ENCODE results near the gene PDE4D.

PDE4D gene

GRCh38 chr5:59267033-59267432 is 626.5 kb downstream of the PDE4D start:
- DNase-seq = no peak

DNA sequence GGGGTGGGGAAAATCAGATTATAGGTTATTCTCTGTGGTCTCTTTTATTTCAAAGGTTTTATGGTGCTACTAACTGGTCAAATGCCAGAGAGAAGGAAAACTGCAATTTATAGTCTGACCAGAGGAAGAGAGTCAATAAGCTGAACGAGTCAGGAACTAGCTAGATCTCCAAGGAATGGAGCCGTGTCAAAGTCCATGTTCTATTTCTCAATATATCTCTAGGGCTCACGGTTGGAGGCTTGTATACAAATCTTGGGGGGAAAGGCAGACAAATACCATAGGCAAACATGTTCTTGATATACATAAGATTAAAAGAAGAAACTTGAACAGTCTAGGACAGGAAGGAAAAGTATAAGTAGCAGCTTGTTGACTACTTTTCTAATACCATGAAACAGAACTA is 627.1 kb downstream of the PDE4D start:
- no peak for DNase-seq

DNA sequence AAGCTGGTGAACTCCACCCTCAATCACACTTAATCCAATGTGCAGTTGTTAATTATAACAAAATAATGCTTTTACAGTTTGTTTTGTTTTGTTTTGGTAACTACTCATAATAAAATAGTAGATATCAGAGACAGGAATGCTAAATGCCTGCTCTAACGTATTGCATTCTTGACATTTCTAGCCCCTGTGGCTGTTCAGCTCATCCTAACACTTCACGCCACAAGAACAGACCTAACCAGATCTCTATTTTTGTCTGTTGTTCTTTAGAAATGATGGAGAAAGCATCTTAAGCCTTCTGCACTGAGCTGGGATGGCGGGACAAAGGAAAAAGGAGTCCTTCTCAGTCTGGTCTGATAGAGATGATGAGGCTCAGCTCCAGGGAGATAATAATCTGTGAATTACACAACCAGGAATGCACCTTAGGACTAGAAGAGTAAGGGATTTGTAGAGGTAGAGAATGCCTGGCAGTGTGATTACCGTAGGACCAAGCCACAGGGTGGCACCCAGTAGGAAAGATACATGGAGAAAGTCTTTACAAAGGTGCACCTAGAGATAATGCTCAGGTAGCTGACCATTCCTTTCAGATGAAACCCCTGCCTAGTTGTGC is 628.8 kb downstream of the PDE4D start:
- DNase-seq = no peak

- no peak for DNase-seq
Measured at GRCh38 chr5:59264013-59264412, 629.5 kb downstream of the PDE4D start.

- no peak for DNase-seq
Measured at GRCh38 chr5:59261969-59262368, 631.6 kb downstream of the PDE4D start.

- no peak for DNase-seq
Measured at GRCh38 chr5:59260973-59261372, 632.6 kb downstream of the PDE4D start.

DNA sequence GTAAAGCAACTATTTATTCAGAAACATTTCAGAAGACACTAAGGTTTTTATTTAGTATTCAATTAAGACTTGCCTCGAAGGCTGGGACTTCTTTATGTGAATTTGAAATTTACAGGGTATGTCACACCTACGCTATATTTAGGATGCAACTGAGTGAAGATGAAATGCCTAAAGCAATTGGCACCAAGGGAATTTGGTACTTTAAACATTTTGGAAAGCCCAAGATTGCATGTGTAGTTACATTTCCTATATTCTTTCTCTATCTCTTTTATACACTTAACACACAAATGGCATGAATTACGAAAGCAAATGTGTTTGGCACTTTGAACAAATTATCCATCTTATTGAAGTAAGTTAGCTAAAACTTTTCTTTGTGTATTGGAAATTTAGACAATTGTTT is 633.3 kb downstream of the PDE4D start:
- no peak for DNase-seq

DNA sequence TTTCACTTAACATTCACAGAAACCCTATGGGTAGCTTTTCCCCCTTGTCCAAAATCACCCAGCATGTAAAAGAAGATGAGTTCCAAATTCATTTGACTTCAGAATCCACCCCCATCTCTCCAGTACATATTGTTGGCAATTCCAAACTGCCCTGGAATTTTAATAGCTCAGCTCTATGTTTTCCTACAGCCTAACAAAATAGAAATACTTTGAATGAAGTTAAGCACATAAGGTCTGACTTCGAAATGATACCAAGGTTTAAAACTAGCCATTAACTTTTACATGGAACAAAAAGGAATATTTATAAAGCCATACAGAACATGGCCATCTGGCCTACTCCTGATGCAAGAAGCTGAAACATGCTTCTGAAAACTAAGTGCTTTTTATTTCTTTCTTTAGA is 634.3 kb downstream of the PDE4D start:
- no peak for DNase-seq

- DNase-seq = no peak
Measured at GRCh38 chr5:59257488-59258400, 635.8 kb downstream of the PDE4D start.

- DNase-seq = no peak
Measured at GRCh38 chr5:59256331-59256730, 637.2 kb downstream of the PDE4D start.

- no peak for DNase-seq
Measured at GRCh38 chr5:59254055-59254687, 639.4 kb downstream of the PDE4D start.

DNA sequence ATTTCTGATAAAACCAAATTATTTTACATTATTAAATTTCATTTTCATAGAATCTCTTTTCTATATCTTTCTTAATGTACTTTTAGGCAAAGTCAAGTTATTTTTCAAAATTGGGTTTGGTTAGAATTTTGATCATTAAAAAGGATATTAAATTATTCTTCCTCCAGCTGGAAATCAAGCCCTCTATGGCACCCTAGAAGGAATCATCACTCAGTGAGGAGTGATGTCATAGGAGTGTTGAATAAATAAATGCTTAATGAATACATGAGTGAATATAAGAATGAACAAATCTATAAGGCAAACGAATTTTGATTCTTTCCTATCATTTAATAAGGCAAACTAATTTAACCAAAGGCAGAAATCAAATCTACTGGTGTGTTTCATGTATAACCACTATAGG is 639.9 kb downstream of the PDE4D start:
- DNase-seq = no peak

- DNase-seq = no peak
Measured at GRCh38 chr5:59251627-59252026, 641.9 kb downstream of the PDE4D start.

GRCh38 chr5:59249726-59250125 is 643.8 kb downstream of the PDE4D start:
- no peak for DNase-seq

GRCh38 chr5:59249160-59249559 is 644.4 kb downstream of the PDE4D start:
- DNase-seq = no peak

- DNase-seq = no peak
Measured at GRCh38 chr5:59246882-59247281, 646.6 kb downstream of the PDE4D start.

GRCh38 chr5:59246145-59246869 is 647.2 kb downstream of the PDE4D start:
- no peak for DNase-seq

GRCh38 chr5:59245198-59245597 is 648.3 kb downstream of the PDE4D start:
- no peak for DNase-seq

- no peak for DNase-seq
Measured at GRCh38 chr5:59241552-59241951, 652.0 kb downstream of the PDE4D start.

GRCh38 chr5:59241119-59241518 is 652.4 kb downstream of the PDE4D start:
- DNase-seq = no peak

DNA sequence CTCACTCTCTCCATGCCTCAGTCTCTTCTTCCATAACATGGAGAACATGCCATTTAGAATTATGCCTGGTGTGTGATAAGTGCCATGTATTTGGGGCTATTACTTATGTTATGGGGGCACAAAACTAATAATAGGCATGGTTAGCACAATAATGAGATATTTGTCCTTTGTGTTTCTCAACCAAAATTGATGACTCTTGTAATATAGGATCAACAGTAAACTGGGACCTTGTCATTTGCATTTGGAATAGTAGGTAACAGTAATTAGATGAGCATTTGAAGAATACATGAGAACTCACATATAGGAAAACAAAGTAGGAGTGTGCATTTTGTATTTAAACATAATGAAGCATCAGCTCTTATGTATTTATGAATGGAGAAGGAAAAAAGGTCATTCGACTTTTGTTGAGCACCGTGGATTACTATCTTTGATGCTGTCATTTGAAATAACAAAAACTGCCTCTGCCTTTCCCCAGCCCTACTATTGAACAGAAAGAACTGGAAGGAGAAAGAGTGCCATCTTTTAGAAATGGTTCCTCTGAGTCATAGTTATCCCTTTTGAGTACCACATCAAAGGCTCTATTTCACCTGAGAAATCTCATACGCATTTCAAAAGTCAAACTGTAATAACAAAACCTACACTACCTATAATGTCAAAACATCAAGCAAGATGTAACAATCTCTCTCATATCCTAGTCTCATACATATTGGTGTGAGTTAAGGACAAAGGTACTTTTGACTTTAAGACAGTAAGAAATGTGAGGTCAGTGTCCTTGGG is 655.2 kb downstream of the PDE4D start:
- DNase-seq = no peak

- no peak for DNase-seq
Measured at GRCh38 chr5:59236986-59237385, 656.5 kb downstream of the PDE4D start.

DNA sequence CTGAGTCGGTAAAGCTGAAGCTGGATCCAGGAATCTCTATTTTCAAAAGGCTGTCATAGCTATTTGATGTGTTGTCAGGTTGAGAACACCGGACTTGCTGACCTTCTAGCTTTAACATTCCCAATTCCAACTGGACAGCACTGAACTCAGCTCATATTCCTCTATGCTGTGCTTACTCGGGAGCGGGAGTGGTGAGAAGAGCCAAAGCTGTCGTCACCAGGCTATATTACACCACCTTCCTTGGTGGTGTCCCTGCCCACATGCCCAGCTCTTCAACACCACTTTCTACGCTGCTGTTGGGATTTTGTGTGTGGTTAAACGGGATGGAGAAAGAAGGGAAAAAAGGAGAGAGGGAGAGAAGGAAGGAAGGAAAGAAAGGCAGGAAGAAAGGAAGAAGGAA is 657.1 kb downstream of the PDE4D start:
- DNase-seq = no peak

Data from NCI-H2171 (cell line).